Stomach smooth muscle (tissue), 2 donors: ENCODE data around the gene BICD1.
"Not testable (repeated sequence)": the region's sequence is repeated elsewhere in the genome, so short reads cannot be mapped to it uniquely, and the experiment has no call there.

Experiments used
- H3K27ac ChIP-seq: one replicate; pipeline ENCODE4 v1.7.0; 2013; ENCODE audit warnings: mild to moderate bottlenecking, low read length, inconsistent platforms
- H3K27me3 ChIP-seq, 2 donors: one replicate each; pipeline ENCODE4 v1.7.0; 2013; ENCODE audit warnings: low read length in 2 of 2; ENCODE audit not compliant: insufficient read depth in 2 of 2, control insufficient read depth in 1 of 2
- H3K36me3 ChIP-seq, 2 donors: one replicate each; pipeline ENCODE4 v1.7.0; 2013; ENCODE audit warnings: low read length in 2 of 2; ENCODE audit not compliant: control insufficient read depth in 2 of 2, insufficient read depth in 2 of 2
- H3K4me1 ChIP-seq: one replicate; pipeline ENCODE4 v1.7.0; 2013; ENCODE audit warnings: low read length; ENCODE audit not compliant: control insufficient read depth, insufficient read depth
- H3K4me3 ChIP-seq, 2 donors: one replicate each; pipeline ENCODE4 v1.7.0; 2013; ENCODE audit warnings: low read length in 2 of 2
- H3K9ac ChIP-seq, 2 donors: one replicate each; pipeline ENCODE4 v1.7.0; 2013; ENCODE audit warnings: low read length in 2 of 2, mild to moderate bottlenecking in 1 of 2
- H3K9me3 ChIP-seq, 2 donors: one replicate each; pipeline ENCODE4 v1.7.0; 2013; ENCODE audit warnings: low read length in 2 of 2; ENCODE audit not compliant: control insufficient read depth in 2 of 2
- donor health status: healthy.
- donor health status: Pancreatic carcinoma.

The BICD1 gene

GRCh38 chr12:32187127-32187526 is 80.5 kb downstream of the BICD1 start:
- H3K4me1 ChIP-seq, H3K9ac ChIP-seq, H3K4me3 ChIP-seq, H3K36me3 ChIP-seq, H3K27me3 ChIP-seq, H3K27ac ChIP-seq, H3K9me3 ChIP-seq: not testable (repeated sequence)

GRCh38 chr12:32191445-32191844 is 84.8 kb downstream of the BICD1 start:
- H3K36me3 ChIP-seq: no peaks in the 10 kb centered on the region
- H3K27ac ChIP-seq: no peak overlapping the region
- no peak overlapping the region for H3K9ac ChIP-seq
- H3K4me1 ChIP-seq: no peaks in the 10 kb centered on the region
- no peaks in the 10 kb centered on the region for H3K27me3 ChIP-seq
- no peaks in the 10 kb centered on the region for H3K9me3 ChIP-seq
- H3K4me3 ChIP-seq: no peak overlapping the region

- no peaks in the 10 kb centered on the region for H3K9me3 ChIP-seq
- H3K4me3 ChIP-seq: no peak overlapping the region
- H3K9ac ChIP-seq: no peak overlapping the region
- H3K27me3 ChIP-seq: no peaks in the 10 kb centered on the region
- H3K36me3 ChIP-seq: no peaks in the 10 kb centered on the region
- H3K4me1 ChIP-seq: no peaks in the 10 kb centered on the region
- no peak overlapping the region for H3K27ac ChIP-seq
These were observed 89.9 kb downstream of the BICD1 start for GRCh38 chr12:32196250-32197198.

GRCh38 chr12:32197421-32197820 is 90.8 kb downstream of the BICD1 start:
- Histone ChIP-seq H3K36me3 (no peaks in the 10 kb centered on the region), H3K27ac (no peak overlapping the region), H3K4me3 (no peak overlapping the region), H3K27me3 (no peaks in the 10 kb centered on the region), H3K4me1 (no peaks in the 10 kb centered on the region), H3K9ac (no peak overlapping the region), H3K9me3 (no peaks in the 10 kb centered on the region)

- no peaks in the 10 kb centered on the region for H3K9me3 ChIP-seq
- no peaks in the 10 kb centered on the region for H3K36me3 ChIP-seq
- no peak overlapping the region for H3K4me3 ChIP-seq
- no peaks in the 10 kb centered on the region for H3K27me3 ChIP-seq
- H3K4me1 ChIP-seq: no peaks in the 10 kb centered on the region
- no peak overlapping the region for H3K9ac ChIP-seq
- no peak overlapping the region for H3K27ac ChIP-seq
These were observed 91.9 kb downstream of the BICD1 start for GRCh38 chr12:32198555-32198954.

- H3K4me3 ChIP-seq: no peak overlapping the region
- H3K9me3 ChIP-seq: no peaks in the 10 kb centered on the region
- H3K27me3 ChIP-seq: no peaks in the 10 kb centered on the region
- H3K27ac ChIP-seq: no peak overlapping the region
- H3K4me1 ChIP-seq: no peaks in the 10 kb centered on the region
- H3K9ac ChIP-seq: no peak overlapping the region
- no peaks in the 10 kb centered on the region for H3K36me3 ChIP-seq
These were observed 94.4 kb downstream of the BICD1 start for GRCh38 chr12:32201096-32201495.

GRCh38 chr12:32201976-32202375 is 95.3 kb downstream of the BICD1 start:
- no peaks in the 10 kb centered on the region for H3K27me3 ChIP-seq
- H3K9ac ChIP-seq: no peak overlapping the region
- no peaks in the 10 kb centered on the region for H3K4me1 ChIP-seq
- H3K27ac ChIP-seq: no peak overlapping the region
- H3K9me3 ChIP-seq: no peaks in the 10 kb centered on the region
- no peak overlapping the region for H3K4me3 ChIP-seq
- no peaks in the 10 kb centered on the region for H3K36me3 ChIP-seq

- Histone ChIP-seq H3K9ac (no peak overlapping the region), H3K4me1 (no peaks in the 10 kb centered on the region), H3K9me3 (no peaks in the 10 kb centered on the region), H3K27me3 (no peaks in the 10 kb centered on the region), H3K36me3 (no peaks in the 10 kb centered on the region), H3K27ac (no peak overlapping the region), H3K4me3 (no peak overlapping the region)
These were observed 99.1 kb downstream of the BICD1 start for GRCh38 chr12:32205731-32206130.

GRCh38 chr12:32208355-32208754 is 101.7 kb downstream of the BICD1 start:
- Histone ChIP-seq H3K4me3 (no peak overlapping the region), H3K27ac (no peak overlapping the region), H3K9me3 (no peaks in the 10 kb centered on the region), H3K4me1 (no peaks in the 10 kb centered on the region), H3K27me3 (no peaks in the 10 kb centered on the region), H3K9ac (no peak overlapping the region), H3K36me3 (no peaks in the 10 kb centered on the region)

- H3K27ac ChIP-seq: no peak overlapping the region
- H3K36me3 ChIP-seq: no peaks in the 10 kb centered on the region
- no peaks in the 10 kb centered on the region for H3K4me1 ChIP-seq
- no peaks in the 10 kb centered on the region for H3K9me3 ChIP-seq
- no peaks in the 10 kb centered on the region for H3K27me3 ChIP-seq
- no peak overlapping the region for H3K4me3 ChIP-seq
- H3K9ac ChIP-seq: no peak overlapping the region
These were observed 104.6 kb downstream of the BICD1 start for GRCh38 chr12:32211066-32211899.

GRCh38 chr12:32211900-32212156 is 105.2 kb downstream of the BICD1 start:
- Histone ChIP-seq H3K4me3 (no peak overlapping the region), H3K27ac (no peak overlapping the region), H3K9ac (no peak overlapping the region)

More at GRCh38 chr12:32211900-32212156, 105.2 kb downstream of the BICD1 start:
- no peaks in the 10 kb centered on the region for H3K9me3 ChIP-seq
- peaks cover 0 to 2% of the 10 kb centered on the region in 2 donors for H3K36me3 ChIP-seq
- no peaks in the 10 kb centered on the region for H3K27me3 ChIP-seq
- no peaks in the 10 kb centered on the region for H3K4me1 ChIP-seq
